NCI-H2029 treated with DMSO at 0.1 percent for 48 hours (cell line): ENCODE results near the gene LSM10.

ENCODE experiments used
- DNase-seq: peaks from one replicate; lab custom pipeline; 2025; lab: John Stamatoyannopoulos, UW

LSM10 gene

GRCh38 chr1:36397378-36398230 is at the start of gene LSM10:
LSM10 (minus strand) TSS chr1:36397908; CDS start chr1:36394129, 3,779 bp downstream.
- DNase-seq: peak; percentile 68

GRCh38 chr1:36447450-36447849 is 49.7 kb upstream of the LSM10 start:
- DNase-seq: no peak

GRCh38 chr1:36446746-36447145 is 49.0 kb upstream of the LSM10 start:
- no peak for DNase-seq

- no peak for DNase-seq
Measured at GRCh38 chr1:36446271-36446670, 48.6 kb upstream of the LSM10 start.

GRCh38 chr1:36443297-36443696 is 45.6 kb upstream of the LSM10 start:
- DNase-seq: no peak

- DNase-seq: no peak
Measured at GRCh38 chr1:36442337-36442736, 44.6 kb upstream of the LSM10 start.

- no peak for DNase-seq
Measured at GRCh38 chr1:36440646-36441045, 42.9 kb upstream of the LSM10 start.

- no peak for DNase-seq
Measured at GRCh38 chr1:36440044-36440443, 42.3 kb upstream of the LSM10 start.

GRCh38 chr1:36438715-36439114 is 41.0 kb upstream of the LSM10 start:
- DNase-seq: no peak

- DNase-seq: no peak
Measured at GRCh38 chr1:36436821-36437220, 39.1 kb upstream of the LSM10 start.

- DNase-seq: no peak
Measured at GRCh38 chr1:36433102-36433501, 35.4 kb upstream of the LSM10 start.

- no peak for DNase-seq
Measured at GRCh38 chr1:36432616-36433015, 34.9 kb upstream of the LSM10 start.

- peak; percentile 58 for DNase-seq
Measured at GRCh38 chr1:36425791-36426190, 28.1 kb upstream of the LSM10 start.

- no peak for DNase-seq
Measured at GRCh38 chr1:36421649-36422048, 23.9 kb upstream of the LSM10 start.

GRCh38 chr1:36420836-36421317 is 23.2 kb upstream of the LSM10 start:
- peak; percentile 96 for DNase-seq

- DNase-seq: no peak
Measured at GRCh38 chr1:36420409-36420808, 22.7 kb upstream of the LSM10 start.

GRCh38 chr1:36419569-36419968 is 21.9 kb upstream of the LSM10 start:
- DNase-seq: no peak

- DNase-seq: no peak
Measured at GRCh38 chr1:36419140-36419539, 21.4 kb upstream of the LSM10 start.

- no peak for DNase-seq
Measured at GRCh38 chr1:36417931-36418330, 20.2 kb upstream of the LSM10 start.

- no peak for DNase-seq
Measured at GRCh38 chr1:36415661-36416326, 18.1 kb upstream of the LSM10 start.

- DNase-seq: no peak
Measured at GRCh38 chr1:36414384-36414783, 16.7 kb upstream of the LSM10 start.

- DNase-seq: peak; percentile 57
Measured at GRCh38 chr1:36411674-36412648, 14.3 kb upstream of the LSM10 start.
